Dendritic cell treated with granulocyte-macrophage colony-stimulating factor and Interleukin-4, amounts not matched to agents 40 ng/mL and 50 ng/mL, for 4 days (primary cell): Measurements from ENCODE around the gene PEPD.

Experiments
- H3K27ac Mint-ChIP-seq: one replicate; pipeline ENCODE4 v1.8.0; 2022; ENCODE audit warnings: mild to moderate bottlenecking, mixed read lengths
- H3K27me3 Mint-ChIP-seq: one replicate; pipeline ENCODE4 v1.8.0; 2022; ENCODE audit warnings: mild to moderate bottlenecking, mixed read lengths
- H3K36me3 Mint-ChIP-seq: one replicate; pipeline ENCODE4 v1.8.0; 2022; ENCODE audit warnings: low read depth, mixed read lengths
- H3K4me1 Mint-ChIP-seq: one replicate; pipeline ENCODE4 v1.8.0; 2022; ENCODE audit warnings: low read depth, mixed read lengths
- H3K4me3 Mint-ChIP-seq: one replicate; pipeline ENCODE4 v1.8.0; 2022; ENCODE audit warnings: mild to moderate bottlenecking, moderate library complexity, mixed read lengths
- H3K9me3 Mint-ChIP-seq: one replicate; pipeline ENCODE4 v1.8.0; 2022; ENCODE audit warnings: mixed read lengths
- intact Hi-C: fragments of 100-400 bp; cut with micrococcal nuclease; formaldehyde crosslinking; loops from one replicate; pipeline ENCODE4 v1.15.0; 2022

The PEPD gene

GRCh38 chr19:33554821-33555220 lies 33.2 kb upstream of the PEPD start:
- Mint-ChIP-seq H3K27ac (no peak overlapping the region), H3K4me1 (no peaks in the 10 kb centered on the region), H3K4me3 (no peak overlapping the region), H3K9me3 (no peaks in the 10 kb centered on the region), H3K27me3 (no peaks in the 10 kb centered on the region), H3K36me3 (no peaks in the 10 kb centered on the region)
- intact Hi-C loops, result no loop called here

- Mint-ChIP-seq H3K27me3 (no peaks in the 10 kb centered on the region), H3K9me3 (no peaks in the 10 kb centered on the region), H3K36me3 (no peaks in the 10 kb centered on the region), H3K4me1 (no peaks in the 10 kb centered on the region), H3K27ac (no peak overlapping the region), H3K4me3 (no peak overlapping the region)
- intact Hi-C loops, result no loop called here
Observed at GRCh38 chr19:33554391-33554790, 32.8 kb upstream of the PEPD start.

GRCh38 chr19:33553530-33554310 lies 32.1 kb upstream of the PEPD start:
- no peak overlapping the region for H3K27ac Mint-ChIP-seq
- H3K27me3 Mint-ChIP-seq, result no peaks in the 10 kb centered on the region
- no peaks in the 10 kb centered on the region for H3K4me1 Mint-ChIP-seq
- no peaks in the 10 kb centered on the region for H3K36me3 Mint-ChIP-seq
- intact Hi-C loops, result no loop called here
- H3K9me3 Mint-ChIP-seq, result no peaks in the 10 kb centered on the region
- no peak overlapping the region for H3K4me3 Mint-ChIP-seq

- H3K9me3 Mint-ChIP-seq, result no peaks in the 10 kb centered on the region
- H3K27ac Mint-ChIP-seq, result no peak overlapping the region
- intact Hi-C loops, result no loop called here
- H3K27me3 Mint-ChIP-seq, result no peaks in the 10 kb centered on the region
- no peaks in the 10 kb centered on the region for H3K36me3 Mint-ChIP-seq
- no peaks in the 10 kb centered on the region for H3K4me1 Mint-ChIP-seq
- no peak overlapping the region for H3K4me3 Mint-ChIP-seq
Observed at GRCh38 chr19:33552928-33553279, 31.3 kb upstream of the PEPD start.

GRCh38 chr19:33552191-33552927 lies 30.8 kb upstream of the PEPD start:
- intact Hi-C loops, result no loop called here
- H3K36me3 Mint-ChIP-seq, result no peaks in the 10 kb centered on the region
- H3K9me3 Mint-ChIP-seq, result no peaks in the 10 kb centered on the region

GRCh38 chr19:33551676-33552075 lies 30.1 kb upstream of the PEPD start:
- Mint-ChIP-seq H3K9me3 (no peaks in the 10 kb centered on the region), H3K27ac (no peak overlapping the region), H3K36me3 (no peaks in the 10 kb centered on the region), H3K4me3 (no peak overlapping the region), H3K27me3 (no peaks in the 10 kb centered on the region), H3K4me1 (no peaks in the 10 kb centered on the region)
- intact Hi-C loops, result no loop called here

More at GRCh38 chr19:33552191-33552927, 30.8 kb upstream of the PEPD start:
- Mint-ChIP-seq H3K4me3 (no peak overlapping the region), H3K4me1 (no peaks in the 10 kb centered on the region), H3K27me3 (no peaks in the 10 kb centered on the region), H3K27ac (no peak overlapping the region)

- intact Hi-C loops, result no loop called here
- Mint-ChIP-seq H3K27ac (no peak overlapping the region), H3K9me3 (no peaks in the 10 kb centered on the region), H3K36me3 (no peaks in the 10 kb centered on the region), H3K4me1 (no peaks in the 10 kb centered on the region), H3K4me3 (no peak overlapping the region), H3K27me3 (no peaks in the 10 kb centered on the region)
Observed at GRCh38 chr19:33550768-33551167, 29.2 kb upstream of the PEPD start.

GRCh38 chr19:33547676-33548075 lies 26.1 kb upstream of the PEPD start:
- no peaks in the 10 kb centered on the region for H3K36me3 Mint-ChIP-seq
- intact Hi-C loops, result no loop called here
- no peak overlapping the region for H3K4me3 Mint-ChIP-seq
- H3K27ac Mint-ChIP-seq, result no peak overlapping the region
- no peaks in the 10 kb centered on the region for H3K4me1 Mint-ChIP-seq
- peaks cover 2% of the 10 kb centered on the region for H3K27me3 Mint-ChIP-seq
- no peaks in the 10 kb centered on the region for H3K9me3 Mint-ChIP-seq

- Mint-ChIP-seq H3K4me1 (no peaks in the 10 kb centered on the region), H3K9me3 (no peaks in the 10 kb centered on the region), H3K27ac (no peak overlapping the region), H3K27me3 (peaks cover 2% of the 10 kb centered on the region), H3K4me3 (no peak overlapping the region), H3K36me3 (no peaks in the 10 kb centered on the region)
- intact Hi-C loops, result no loop called here
Observed at GRCh38 chr19:33546656-33547055, 25.1 kb upstream of the PEPD start.

GRCh38 chr19:33545217-33545981 lies 23.8 kb upstream of the PEPD start:
- Mint-ChIP-seq H3K27me3 (peaks cover 3% of the 10 kb centered on the region), H3K27ac (no peak overlapping the region), H3K36me3 (no peaks in the 10 kb centered on the region), H3K4me1 (no peaks in the 10 kb centered on the region), H3K4me3 (no peak overlapping the region), H3K9me3 (no peaks in the 10 kb centered on the region)
- intact Hi-C loops, result no loop called here

GRCh38 chr19:33535226-33535625 lies 13.6 kb upstream of the PEPD start:
- intact Hi-C loops, result no loop called here
- no peaks in the 10 kb centered on the region for H3K36me3 Mint-ChIP-seq
- H3K4me1 Mint-ChIP-seq, result no peaks in the 10 kb centered on the region
- no peaks in the 10 kb centered on the region for H3K9me3 Mint-ChIP-seq
- peaks cover 19% of the 10 kb centered on the region for H3K27me3 Mint-ChIP-seq
- no peak overlapping the region for H3K4me3 Mint-ChIP-seq
- H3K27ac Mint-ChIP-seq, result no peak overlapping the region

- H3K27me3 Mint-ChIP-seq, result peaks cover 21% of the 10 kb centered on the region
- H3K4me3 Mint-ChIP-seq, result no peak overlapping the region
- intact Hi-C loops, result no loop called here
- no peaks in the 10 kb centered on the region for H3K4me1 Mint-ChIP-seq
- H3K27ac Mint-ChIP-seq, result no peak overlapping the region
- H3K9me3 Mint-ChIP-seq, result no peaks in the 10 kb centered on the region
- no peaks in the 10 kb centered on the region for H3K36me3 Mint-ChIP-seq
Observed at GRCh38 chr19:33532859-33533460, 11.4 kb upstream of the PEPD start.

- no peaks in the 10 kb centered on the region for H3K36me3 Mint-ChIP-seq
- H3K4me3 Mint-ChIP-seq, result no peak overlapping the region
Observed at GRCh38 chr19:33530842-33531241, 9.3 kb upstream of the PEPD start.

GRCh38 chr19:33530296-33530695 lies 8.7 kb upstream of the PEPD start:
- Mint-ChIP-seq H3K9me3 (no peaks in the 10 kb centered on the region), H3K36me3 (no peaks in the 10 kb centered on the region), H3K4me1 (no peaks in the 10 kb centered on the region), H3K4me3 (no peak overlapping the region), H3K27ac (no peak overlapping the region), H3K27me3 (peaks cover 25% of the 10 kb centered on the region)
- intact Hi-C loops, result no loop called here

More at GRCh38 chr19:33530842-33531241, 9.3 kb upstream of the PEPD start:
- Mint-ChIP-seq H3K9me3 (no peaks in the 10 kb centered on the region), H3K4me1 (no peaks in the 10 kb centered on the region), H3K27ac (no peak overlapping the region), H3K27me3 (peaks cover 25% of the 10 kb centered on the region)
- intact Hi-C loops, result no loop called here
